Effector memory CD4-positive, alpha-beta T cell (primary cell): ENCODE measurements around the gene SUGCT.
"Not testable (repeated sequence)": the region's sequence is repeated elsewhere in the genome, so short reads cannot be mapped to it uniquely, and the experiment has no call there.

ENCODE experiments used
- DNase-seq, 3 donors: peaks; one replicate each; pipeline ENCODE4 v3.0.0-alpha.2; 2020
- H3K27ac ChIP-seq: 2 replicates; pipeline ENCODE4 v1.7.0; 2013; ENCODE audit warnings: mild to moderate bottlenecking, low read length, moderate library complexity; ENCODE audit not compliant: insufficient read depth, poor library complexity, severe bottlenecking
- H3K27me3 ChIP-seq: replicated peaks from 2 replicates; pipeline ENCODE4 v1.7.0; 2013; ENCODE audit warnings: mild to moderate bottlenecking, low read length; ENCODE audit not compliant: insufficient read depth, control insufficient read depth, poor library complexity, severe bottlenecking
- H3K36me3 ChIP-seq: 2 replicates; pipeline ENCODE4 v1.7.0; 2013; ENCODE audit warnings: mild to moderate bottlenecking, low read length, moderate library complexity; ENCODE audit not compliant: control insufficient read depth, insufficient read depth
- H3K4me1 ChIP-seq: 2 replicates; pipeline ENCODE4 v1.7.0; 2013; ENCODE audit warnings: low read length, mild to moderate bottlenecking; ENCODE audit not compliant: control insufficient read depth, insufficient read depth, poor library complexity, severe bottlenecking
- H3K4me3 ChIP-seq: 2 replicates; pipeline ENCODE4 v1.7.0; 2013; ENCODE audit warnings: low read length, low read depth, mild to moderate bottlenecking; ENCODE audit not compliant: insufficient read depth, poor library complexity, severe bottlenecking
- H3K9me3 ChIP-seq: 2 replicates; pipeline ENCODE4 v1.7.0; 2013; ENCODE audit warnings: mild to moderate bottlenecking, low read length, moderate library complexity; ENCODE audit not compliant: control insufficient read depth

The SUGCT gene

GRCh38 chr7:40234666-40235065 lies 99.9 kb downstream of the SUGCT start:
- Histone ChIP-seq H3K9me3 (no peaks in the 10 kb centered on the region), H3K4me3 (no peak overlapping the region), H3K27ac (no peak overlapping the region), H3K4me1 (no peaks in the 10 kb centered on the region), H3K36me3 (no peaks in the 10 kb centered on the region), H3K27me3 (no peaks in the 10 kb centered on the region)
- DNase-seq: no peak

GRCh38 chr7:40237731-40238130 lies 102.9 kb downstream of the SUGCT start:
- DNase-seq: no peak
- Histone ChIP-seq H3K27ac (no peak overlapping the region), H3K9me3 (no peaks in the 10 kb centered on the region)

GRCh38 chr7:40239755-40240303 lies 105.0 kb downstream of the SUGCT start:
- no peaks in the 10 kb centered on the region for H3K36me3 ChIP-seq
- H3K27me3 ChIP-seq: no peaks in the 10 kb centered on the region
- H3K27ac ChIP-seq: no peak overlapping the region
- H3K4me3 ChIP-seq: no peak overlapping the region
- H3K4me1 ChIP-seq: no peaks in the 10 kb centered on the region
- no peaks in the 10 kb centered on the region for H3K9me3 ChIP-seq
- no peak for DNase-seq

More at GRCh38 chr7:40237731-40238130, 102.9 kb downstream of the SUGCT start:
- no peaks in the 10 kb centered on the region for H3K36me3 ChIP-seq
- H3K4me3 ChIP-seq: no peak overlapping the region
- H3K27me3 ChIP-seq: no peaks in the 10 kb centered on the region
- H3K4me1 ChIP-seq: no peaks in the 10 kb centered on the region

- H3K27ac ChIP-seq: no peak overlapping the region
- no peak overlapping the region for H3K4me3 ChIP-seq
- no peaks in the 10 kb centered on the region for H3K36me3 ChIP-seq
- H3K4me1 ChIP-seq: no peaks in the 10 kb centered on the region
- no peaks in the 10 kb centered on the region for H3K9me3 ChIP-seq
- DNase-seq: no peak
- no peaks in the 10 kb centered on the region for H3K27me3 ChIP-seq
Observed at GRCh38 chr7:40243076-40243475, 108.3 kb downstream of the SUGCT start.

- no peak for DNase-seq
- Histone ChIP-seq H3K9me3 (no peaks in the 10 kb centered on the region), H3K36me3 (no peaks in the 10 kb centered on the region), H3K4me3 (no peak overlapping the region), H3K27ac (no peak overlapping the region), H3K27me3 (no peaks in the 10 kb centered on the region), H3K4me1 (no peaks in the 10 kb centered on the region)
Observed at GRCh38 chr7:40244226-40244625, 109.4 kb downstream of the SUGCT start.

- H3K4me3 ChIP-seq: no peak overlapping the region
- H3K27ac ChIP-seq: no peak overlapping the region
- no peaks in the 10 kb centered on the region for H3K36me3 ChIP-seq
- no peaks in the 10 kb centered on the region for H3K9me3 ChIP-seq
- no peak for DNase-seq
- no peaks in the 10 kb centered on the region for H3K4me1 ChIP-seq
- H3K27me3 ChIP-seq: no peaks in the 10 kb centered on the region
Observed at GRCh38 chr7:40248681-40249080, 113.9 kb downstream of the SUGCT start.

GRCh38 chr7:40253444-40253843 lies 118.6 kb downstream of the SUGCT start:
- not testable (repeated sequence) for DNase-seq, H3K4me1 ChIP-seq, H3K27me3 ChIP-seq, H3K9me3 ChIP-seq, H3K4me3 ChIP-seq, H3K36me3 ChIP-seq, H3K27ac ChIP-seq

GRCh38 chr7:40263752-40264390 lies 129.1 kb downstream of the SUGCT start:
- Histone ChIP-seq H3K36me3 (no peaks in the 10 kb centered on the region), H3K4me1 (no peaks in the 10 kb centered on the region), H3K9me3 (no peaks in the 10 kb centered on the region), H3K4me3 (no peak overlapping the region), H3K27me3 (no peaks in the 10 kb centered on the region), H3K27ac (no peak overlapping the region)
- no peak for DNase-seq

- DNase-seq: no peak
- H3K36me3 ChIP-seq: no peaks in the 10 kb centered on the region
- H3K27me3 ChIP-seq: no peaks in the 10 kb centered on the region
- H3K9me3 ChIP-seq: no peaks in the 10 kb centered on the region
- H3K4me3 ChIP-seq: no peak overlapping the region
- no peaks in the 10 kb centered on the region for H3K4me1 ChIP-seq
- no peak overlapping the region for H3K27ac ChIP-seq
Observed at GRCh38 chr7:40267583-40267982, 132.8 kb downstream of the SUGCT start.

GRCh38 chr7:40268810-40269209 lies 134.0 kb downstream of the SUGCT start:
- not testable (repeated sequence) for H3K27me3 ChIP-seq, H3K9me3 ChIP-seq, H3K4me1 ChIP-seq, H3K36me3 ChIP-seq, H3K27ac ChIP-seq, DNase-seq, H3K4me3 ChIP-seq
